Measurements from ENCODE around the gene RNF166.

RNF166 gene

DNA sequence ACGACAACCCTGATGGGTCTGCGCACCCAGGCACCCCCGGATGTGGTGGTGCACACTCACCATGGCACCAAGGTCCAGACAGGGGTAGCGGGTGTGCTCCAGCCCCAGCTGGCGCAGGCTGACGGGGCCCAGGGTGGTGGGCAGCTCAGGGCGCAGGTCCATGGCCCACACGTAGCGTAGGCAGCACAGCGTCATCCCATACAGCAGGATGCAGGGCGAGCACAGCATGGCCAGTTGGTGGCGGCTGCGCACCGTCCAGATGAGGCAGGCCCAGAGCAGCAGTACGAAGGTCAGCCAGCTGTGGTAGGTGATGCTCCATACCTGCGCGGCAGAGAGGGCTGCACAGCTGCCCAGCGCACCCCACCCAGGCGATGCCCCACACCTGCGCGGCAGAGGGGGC is 29.9 kb upstream of the RNF166 start:
- in situ Hi-C loops (cut with HindIII; ENCODE audit: low sequenced_read_pairs): no loop called here
- no peak for DNase-seq (ENCODE audit: low read depth)
- TF ChIP-seq, protein P1, sequence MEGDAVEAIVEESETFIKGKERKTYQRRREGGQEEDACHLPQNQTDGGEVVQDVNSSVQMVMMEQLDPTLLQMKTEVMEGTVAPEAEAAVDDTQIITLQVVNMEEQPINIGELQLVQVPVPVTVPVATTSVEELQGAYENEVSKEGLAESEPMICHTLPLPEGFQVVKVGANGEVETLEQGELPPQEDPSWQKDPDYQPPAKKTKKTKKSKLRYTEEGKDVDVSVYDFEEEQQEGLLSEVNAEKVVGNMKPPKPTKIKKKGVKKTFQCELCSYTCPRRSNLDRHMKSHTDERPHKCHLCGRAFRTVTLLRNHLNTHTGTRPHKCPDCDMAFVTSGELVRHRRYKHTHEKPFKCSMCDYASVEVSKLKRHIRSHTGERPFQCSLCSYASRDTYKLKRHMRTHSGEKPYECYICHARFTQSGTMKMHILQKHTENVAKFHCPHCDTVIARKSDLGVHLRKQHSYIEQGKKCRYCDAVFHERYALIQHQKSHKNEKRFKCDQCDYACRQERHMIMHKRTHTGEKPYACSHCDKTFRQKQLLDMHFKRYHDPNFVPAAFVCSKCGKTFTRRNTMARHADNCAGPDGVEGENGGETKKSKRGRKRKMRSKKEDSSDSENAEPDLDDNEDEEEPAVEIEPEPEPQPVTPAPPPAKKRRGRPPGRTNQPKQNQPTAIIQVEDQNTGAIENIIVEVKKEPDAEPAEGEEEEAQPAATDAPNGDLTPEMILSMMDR (IDR thresholded peaks at IDR 0.05; ENCODE audit: low read depth, low read length, missing control alignments): no peak
- H3K4me3 ChIP-seq (ENCODE audit: low read depth, low read length): no peak overlapping the region

DNA sequence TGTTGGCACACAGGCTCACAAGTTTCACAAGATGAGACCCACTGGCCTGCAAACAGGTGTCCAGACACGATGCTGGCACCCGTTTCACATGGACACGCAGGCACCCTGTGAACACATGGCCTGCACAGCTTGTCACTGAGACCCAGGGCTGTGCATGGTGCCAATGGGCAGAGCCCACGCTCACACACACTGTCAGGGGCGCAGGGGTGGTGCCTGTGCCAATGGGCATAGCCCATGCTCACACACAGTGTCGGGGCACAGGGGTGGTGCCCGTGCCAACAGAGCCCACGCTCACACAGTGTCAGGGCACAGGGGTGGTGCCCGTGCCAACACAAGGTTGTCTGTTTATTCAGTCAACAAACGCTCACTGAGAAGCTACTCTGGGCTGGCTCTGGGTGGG is 29.4 kb upstream of the RNF166 start:
- in situ Hi-C loops (cut with HindIII; ENCODE audit: low sequenced_read_pairs): no loop called here
- no peak for DNase-seq (ENCODE audit: low read depth)
- TF ChIP-seq, protein P1 (IDR thresholded peaks at IDR 0.05; ENCODE audit: low read depth, low read length, missing control alignments): no peak
- no peak overlapping the region for H3K4me3 ChIP-seq (ENCODE audit: low read depth, low read length)

DNA sequence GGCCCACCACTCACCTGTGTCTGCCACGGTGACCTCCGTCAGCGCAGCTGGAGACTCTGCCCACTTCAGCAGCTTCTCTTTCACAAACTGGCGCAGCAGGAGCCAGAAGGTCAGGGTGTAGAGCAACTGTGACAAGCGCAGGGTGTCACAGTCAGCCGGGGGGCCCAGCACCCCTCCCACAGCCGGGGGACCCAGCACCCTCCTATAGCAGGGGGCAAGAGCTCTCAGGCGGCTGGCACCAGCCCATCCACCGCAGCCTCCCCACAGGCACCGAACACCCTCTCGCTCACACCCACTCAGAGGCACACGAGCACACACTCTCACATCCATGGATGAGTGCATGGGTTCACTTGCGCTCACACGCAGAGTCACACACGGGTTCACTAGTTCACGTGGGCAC is 28.9 kb upstream of the RNF166 start:
- H3K4me3 ChIP-seq (ENCODE audit: low read depth, low read length): no peak overlapping the region
- in situ Hi-C loops (cut with HindIII; ENCODE audit: low sequenced_read_pairs): no loop called here
- no peak for DNase-seq (ENCODE audit: low read depth)
- TF ChIP-seq, protein P1 (IDR thresholded peaks at IDR 0.05; ENCODE audit: low read depth, low read length, missing control alignments): no peak

DNA sequence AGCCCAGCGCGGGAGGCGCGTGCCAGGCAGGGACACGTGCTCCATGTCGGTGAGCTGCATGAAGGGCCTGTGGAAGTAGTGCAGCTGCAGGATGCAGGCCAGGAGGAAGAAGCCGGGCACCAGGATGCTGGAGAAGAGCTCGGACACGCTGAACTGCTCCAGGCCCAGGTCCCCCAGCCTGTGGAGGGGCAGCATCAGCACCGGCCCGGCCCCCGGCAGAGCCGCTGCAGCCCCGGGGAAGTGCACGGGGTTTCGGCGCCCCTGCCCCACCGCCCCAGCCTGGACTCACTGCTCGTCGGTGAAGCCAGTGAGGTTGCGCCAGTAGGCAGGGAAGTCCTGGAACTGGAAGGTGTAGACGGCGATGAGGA is 28.1 kb upstream of the RNF166 start:
- no peak overlapping the region for H3K4me3 ChIP-seq (ENCODE audit: low read depth, low read length)
- TF ChIP-seq, protein P1 (IDR thresholded peaks at IDR 0.05; ENCODE audit: low read depth, low read length, missing control alignments): no peak
- no peak for DNase-seq (ENCODE audit: low read depth)
- in situ Hi-C loops (cut with HindIII; ENCODE audit: low sequenced_read_pairs): no loop called here

DNA sequence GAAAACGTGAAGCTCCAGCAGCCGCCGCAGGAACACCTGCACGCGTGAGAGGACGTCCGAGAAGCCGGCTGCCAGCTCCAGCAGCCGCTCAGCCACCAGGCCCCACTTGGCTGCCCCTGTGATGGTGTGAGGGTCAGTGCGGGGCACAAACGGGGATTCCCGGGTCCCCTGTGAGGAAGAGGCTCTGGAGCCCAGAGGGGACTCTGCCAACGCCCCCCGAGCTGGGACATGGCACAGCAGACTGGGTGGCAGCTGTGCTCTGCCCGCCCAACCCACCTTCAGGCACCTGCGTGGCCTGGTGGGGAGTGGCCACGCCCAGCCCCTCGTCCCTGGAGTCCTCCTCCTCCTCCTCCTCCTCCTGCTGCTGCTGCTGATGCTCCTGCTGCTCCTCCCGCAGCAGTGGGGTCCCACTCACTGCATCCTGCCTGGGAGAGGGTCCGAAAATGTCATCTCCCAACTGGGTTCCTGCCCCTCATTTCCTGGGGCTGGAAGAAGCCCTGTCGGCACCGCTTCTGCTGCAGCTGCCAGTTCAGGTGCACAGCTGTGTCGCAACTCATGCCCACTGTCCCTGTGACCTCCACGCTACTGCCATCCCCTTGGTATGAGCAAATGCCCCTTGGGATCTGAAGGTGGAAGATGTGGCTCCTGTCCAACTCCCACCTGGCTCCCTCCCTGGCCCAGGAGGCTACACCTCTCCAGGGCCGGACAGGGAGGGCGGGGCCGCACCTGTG is 27.6 kb upstream of the RNF166 start:
- TF ChIP-seq, protein P1 (IDR thresholded peaks at IDR 0.05; ENCODE audit: low read depth, low read length, missing control alignments): no peak
- in situ Hi-C loops (cut with HindIII; ENCODE audit: low sequenced_read_pairs): no loop called here
- no peak for DNase-seq (ENCODE audit: low read depth)
- no peak overlapping the region for H3K4me3 ChIP-seq (ENCODE audit: low read depth, low read length)

DNA sequence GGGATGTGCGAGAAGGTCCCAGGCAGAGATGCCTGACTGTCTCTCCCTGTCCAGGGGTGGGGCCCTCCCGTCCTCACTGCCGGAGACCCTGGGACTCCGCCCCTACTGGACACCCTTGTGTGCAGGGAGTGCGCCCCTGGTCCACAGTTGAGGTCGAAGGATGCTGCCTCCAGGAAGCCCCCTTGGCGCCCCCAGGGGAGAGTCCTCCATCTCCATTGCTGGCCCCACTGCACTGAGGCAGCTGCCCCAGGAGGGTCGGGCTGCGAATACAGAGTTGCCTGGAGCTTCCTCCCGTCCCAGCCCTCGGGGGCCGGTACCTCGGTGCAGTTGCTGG is 26.7 kb upstream of the RNF166 start:
- TF ChIP-seq, protein P1 (IDR thresholded peaks at IDR 0.05; ENCODE audit: low read depth, low read length, missing control alignments): no peak
- no peak overlapping the region for H3K4me3 ChIP-seq (ENCODE audit: low read depth, low read length)
- DNase-seq (ENCODE audit: low read depth): no peak
- in situ Hi-C loops (cut with HindIII; ENCODE audit: low sequenced_read_pairs): no loop called here
